ENCODE measurements around the gene RAPGEF2.

RAPGEF2 gene

DNA sequence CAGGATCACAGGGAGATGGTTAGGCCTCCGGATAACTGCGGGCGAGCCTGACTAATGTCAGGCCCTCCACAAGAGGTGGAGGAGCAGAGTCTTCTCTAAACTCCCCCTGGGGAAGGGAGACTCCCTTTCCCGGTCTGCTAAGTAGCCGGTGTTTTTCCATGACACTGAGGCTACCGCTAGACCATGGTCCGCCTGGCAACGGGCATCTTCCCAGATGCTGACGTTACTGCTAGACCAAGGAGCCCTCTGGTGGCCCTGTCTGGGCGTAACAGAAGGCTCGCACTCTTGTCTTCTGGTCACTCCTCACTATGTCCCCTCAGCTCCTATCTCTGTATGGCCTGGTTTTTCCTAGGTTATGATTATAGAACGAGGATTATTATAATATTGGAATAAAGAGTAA lies 213.0 kb downstream of the RAPGEF2 start:
- peak; percentile 38 for DNase-seq (ENCODE audit: low spot score)

DNA sequence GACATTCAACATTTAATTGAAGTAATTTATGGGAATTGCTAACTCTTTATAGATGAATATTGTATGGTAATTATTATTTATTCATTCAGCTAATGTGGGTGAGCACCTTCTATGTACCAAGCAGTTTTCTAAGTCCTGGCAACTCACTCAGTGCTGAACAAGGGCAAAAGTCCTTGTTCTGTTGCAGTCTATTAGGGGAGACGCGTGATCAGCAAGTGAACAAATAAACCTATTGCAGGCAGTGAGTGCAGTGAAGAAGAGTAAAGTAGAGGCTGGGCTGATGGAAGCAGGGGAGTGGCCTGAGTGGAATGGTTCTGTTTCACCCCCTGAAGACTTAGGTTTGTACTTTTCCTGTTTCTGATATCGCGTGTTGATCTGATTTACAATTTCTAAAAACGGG lies 214.3 kb downstream of the RAPGEF2 start:
- no peak for DNase-seq (ENCODE audit: low spot score)

DNA sequence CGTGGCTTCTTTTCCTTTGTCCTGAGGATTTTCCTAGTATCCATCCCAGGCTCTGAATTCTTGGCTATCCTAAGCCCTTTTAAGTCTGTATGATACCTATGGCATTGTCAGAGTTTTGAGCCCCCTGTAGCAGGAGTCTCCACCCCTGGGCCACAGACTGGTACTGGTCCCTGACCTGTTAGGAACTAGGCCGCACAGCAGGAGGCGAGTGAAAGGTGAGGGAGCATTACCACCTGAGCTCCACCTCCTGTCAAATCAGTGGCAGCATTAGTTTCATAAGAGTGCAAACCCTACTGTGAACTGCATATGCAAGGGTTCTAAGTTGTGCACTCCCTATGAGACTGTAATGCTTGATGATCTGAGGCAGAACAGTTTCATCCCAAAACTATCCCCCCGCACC lies 216.1 kb downstream of the RAPGEF2 start:
- no peak for DNase-seq (ENCODE audit: low spot score)

DNA sequence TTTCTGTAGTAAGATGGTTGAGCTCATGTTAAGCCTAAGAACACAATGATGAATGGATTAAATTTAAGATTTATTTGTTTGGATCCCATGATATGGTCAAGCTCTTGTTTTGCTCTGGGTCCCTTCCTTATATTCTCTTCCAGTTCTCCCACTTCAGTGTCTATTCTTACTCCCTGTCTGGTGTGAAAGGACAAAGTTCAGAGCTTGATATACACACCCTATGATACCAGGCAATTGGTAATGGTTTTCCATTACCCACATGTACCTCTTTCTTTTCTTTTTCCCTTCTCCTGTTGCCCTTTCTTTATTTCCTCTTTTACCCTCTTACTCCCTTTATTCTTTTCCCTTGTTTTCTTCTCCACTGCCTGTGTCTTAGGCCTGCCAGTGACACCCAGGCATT lies 223.6 kb downstream of the RAPGEF2 start:
- no peak for DNase-seq (ENCODE audit: low spot score)

DNA sequence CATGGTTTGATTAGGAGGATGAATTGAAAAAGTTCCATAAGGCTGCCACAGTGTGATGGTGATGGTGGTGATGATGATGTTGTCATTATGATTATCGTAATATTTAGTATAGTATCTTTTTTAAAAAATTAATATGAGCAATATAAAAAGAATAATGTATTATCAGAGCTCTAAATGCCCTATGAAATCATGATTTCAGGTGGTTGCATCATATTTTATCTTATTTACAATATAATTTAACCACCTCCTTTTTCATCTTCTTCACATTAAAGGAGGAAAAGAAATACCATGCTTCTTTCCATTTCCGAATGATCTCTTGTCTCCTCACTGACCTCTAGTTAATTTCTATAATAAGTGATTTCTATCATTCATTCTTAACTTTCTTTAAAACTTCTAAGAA lies 225.9 kb downstream of the RAPGEF2 start:
- DNase-seq (ENCODE audit: low spot score) = no peak

DNA sequence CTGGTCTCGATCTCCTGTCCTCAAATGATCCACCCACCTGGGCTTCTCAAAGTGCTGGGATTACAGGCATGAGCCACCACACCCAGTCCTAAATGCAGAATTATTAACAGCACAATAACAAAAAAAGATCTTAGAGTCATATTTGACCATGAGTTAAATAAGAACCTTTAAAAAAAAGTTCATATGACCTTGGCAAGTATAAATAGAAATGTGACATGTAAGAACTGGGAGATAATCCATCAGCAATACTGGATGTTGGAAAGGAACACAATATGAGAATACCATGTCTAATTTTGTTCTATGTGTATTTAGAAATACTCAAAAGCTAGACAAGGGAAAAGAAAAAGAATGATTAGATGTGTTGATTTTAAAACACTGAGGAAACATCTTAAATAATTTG lies 231.6 kb downstream of the RAPGEF2 start:
- DNase-seq (ENCODE audit: low spot score) = no peak

DNA sequence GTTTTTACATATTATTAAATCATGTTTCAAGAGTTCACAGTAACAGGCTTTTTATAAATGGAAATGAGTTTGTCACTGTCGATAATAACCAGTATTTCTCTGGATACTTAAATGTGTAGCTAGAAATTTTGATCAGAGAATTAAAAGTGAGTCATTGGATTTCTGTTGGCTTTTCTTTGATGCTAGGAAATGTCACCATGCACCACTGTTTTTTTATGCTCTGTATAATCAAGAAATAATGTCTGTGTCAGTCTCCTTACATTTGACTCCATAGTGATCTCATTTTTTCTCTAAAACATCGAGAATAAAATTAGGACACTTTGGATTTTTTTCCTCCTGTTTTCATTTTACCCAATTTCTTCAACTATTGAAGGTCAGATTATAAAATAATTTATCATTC lies 234.2 kb downstream of the RAPGEF2 start:
- DNase-seq (ENCODE audit: low spot score) = no peak

DNA sequence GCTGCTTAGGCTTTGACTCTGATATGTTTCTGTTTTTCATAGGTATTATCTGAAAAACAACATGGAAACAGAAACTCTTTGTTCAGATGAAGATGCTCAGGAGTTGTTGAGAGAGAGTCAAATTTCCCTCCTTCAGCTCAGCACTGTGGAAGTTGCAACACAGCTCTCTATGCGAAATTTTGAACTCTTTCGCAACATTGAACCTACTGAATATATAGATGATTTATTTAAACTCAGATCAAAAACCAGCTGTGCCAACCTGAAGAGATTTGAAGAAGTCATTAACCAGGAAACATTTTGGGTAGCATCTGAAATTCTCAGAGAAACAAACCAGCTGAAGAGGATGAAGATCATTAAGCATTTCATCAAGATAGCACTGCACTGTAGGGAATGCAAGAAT lies 238.6 kb downstream of the RAPGEF2 start:
- DNase-seq (ENCODE audit: low spot score) = no peak

DNA sequence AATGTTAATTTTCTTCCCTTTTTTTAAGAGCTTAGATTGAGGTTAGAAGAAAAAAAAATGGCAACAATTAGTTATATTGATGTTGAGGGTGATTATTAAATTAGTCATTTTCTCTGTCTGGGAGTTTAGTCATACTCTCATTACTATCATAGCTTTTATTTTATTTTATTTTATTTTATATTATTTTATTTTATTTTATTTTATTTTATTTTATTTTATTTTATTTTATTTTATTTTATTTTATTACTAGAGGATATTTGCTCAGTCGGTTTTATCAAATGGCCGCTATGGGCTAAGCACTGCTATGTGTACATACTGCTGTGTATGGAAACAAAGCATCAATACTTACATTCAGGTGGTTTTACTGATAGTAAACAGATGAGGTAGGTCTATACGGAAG lies 239.5 kb downstream of the RAPGEF2 start:
- DNase-seq (ENCODE audit: low spot score) = no peak

DNA sequence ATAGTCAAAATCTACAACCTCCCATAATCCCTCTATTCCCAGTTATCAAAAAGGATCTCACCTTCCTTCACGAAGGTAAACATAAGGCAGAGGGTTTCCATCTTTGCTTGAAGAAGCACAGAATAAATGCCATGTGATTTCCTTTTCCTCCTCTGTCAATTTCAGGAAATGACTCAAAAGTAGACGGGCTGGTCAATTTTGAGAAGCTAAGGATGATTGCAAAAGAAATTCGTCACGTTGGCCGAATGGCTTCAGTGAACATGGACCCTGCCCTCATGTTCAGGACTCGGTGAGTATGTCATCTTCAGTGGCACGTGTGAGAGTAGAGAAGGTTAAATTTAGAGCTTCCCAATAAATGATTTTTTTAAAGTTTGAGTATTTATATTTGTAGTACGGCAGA lies 240.2 kb downstream of the RAPGEF2 start:
- no peak for DNase-seq (ENCODE audit: low spot score)

DNA sequence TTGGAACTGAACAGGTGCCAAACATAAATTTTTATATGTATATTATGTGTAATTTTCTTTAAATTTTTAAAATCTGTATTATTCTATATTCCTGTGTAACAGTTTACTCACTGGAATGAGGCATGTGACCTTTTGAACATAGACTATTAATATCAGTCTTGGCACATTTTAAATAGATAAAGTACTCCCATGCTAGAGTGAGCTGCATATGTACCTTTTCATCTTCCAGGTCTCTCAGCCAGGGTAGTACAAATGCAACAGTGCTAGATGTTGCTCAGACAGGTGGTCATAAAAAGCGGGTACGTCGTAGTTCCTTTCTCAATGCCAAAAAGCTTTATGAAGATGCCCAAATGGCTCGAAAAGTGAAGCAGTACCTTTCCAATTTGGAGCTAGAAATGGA lies 242.0 kb downstream of the RAPGEF2 start:
- no peak for DNase-seq (ENCODE audit: low spot score)

DNA sequence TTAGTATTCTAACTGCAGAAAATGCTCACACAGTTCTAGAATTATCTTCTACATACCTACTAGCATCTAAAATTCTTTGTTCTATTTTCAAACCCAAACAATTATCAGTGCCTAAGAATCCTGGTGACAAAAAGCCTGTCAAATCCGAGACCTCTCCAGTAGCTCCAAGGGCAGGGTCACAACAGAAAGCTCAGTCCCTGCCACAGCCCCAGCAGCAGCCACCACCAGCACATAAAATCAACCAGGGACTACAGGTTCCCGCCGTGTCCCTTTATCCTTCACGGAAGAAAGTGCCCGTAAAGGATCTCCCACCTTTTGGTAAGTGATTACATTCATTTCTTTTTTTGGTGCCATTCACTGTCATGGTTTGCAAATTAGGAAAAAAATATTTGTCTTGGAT lies 243.8 kb downstream of the RAPGEF2 start:
- no peak for DNase-seq (ENCODE audit: low spot score)

DNA sequence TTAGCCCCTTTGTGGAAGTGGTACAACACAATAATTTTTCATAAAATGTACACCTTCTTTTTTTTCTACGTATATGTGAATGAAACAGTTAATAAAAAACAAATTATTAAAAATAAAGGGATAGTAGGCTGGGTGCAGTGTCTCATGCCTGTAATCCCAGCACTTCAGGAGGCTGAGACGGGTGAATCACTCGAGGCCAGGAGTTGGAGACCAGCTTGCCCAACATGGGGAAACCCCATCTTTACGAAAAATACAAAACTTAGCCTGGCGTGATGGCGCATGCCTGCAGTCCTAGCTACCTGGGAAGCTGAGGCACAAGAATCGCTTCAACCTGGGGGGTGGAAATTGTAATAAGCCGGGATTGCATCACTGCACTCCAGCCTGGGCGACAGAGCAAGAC lies 244.9 kb downstream of the RAPGEF2 start:
- no peak for DNase-seq (ENCODE audit: low spot score)

DNA sequence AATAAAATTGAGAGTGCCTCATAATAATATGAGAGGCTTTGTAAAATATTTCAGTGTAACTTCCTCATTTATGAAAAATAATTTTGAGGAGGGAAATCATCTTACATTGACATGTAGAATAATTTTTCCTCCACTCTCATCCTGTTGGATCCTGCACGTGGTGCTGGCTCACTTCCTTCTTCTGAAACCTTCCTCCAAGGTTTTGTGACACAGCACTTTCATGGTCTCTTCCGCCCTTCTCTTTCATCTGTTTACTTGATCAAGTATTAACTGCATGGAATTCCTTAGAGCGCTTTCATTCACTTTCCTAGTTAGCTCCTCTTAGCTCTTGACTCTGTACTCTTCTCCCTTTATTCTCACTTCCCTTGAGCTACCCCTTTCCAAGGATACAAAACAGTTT lies 246.5 kb downstream of the RAPGEF2 start:
- DNase-seq (ENCODE audit: low spot score) = no peak

DNA sequence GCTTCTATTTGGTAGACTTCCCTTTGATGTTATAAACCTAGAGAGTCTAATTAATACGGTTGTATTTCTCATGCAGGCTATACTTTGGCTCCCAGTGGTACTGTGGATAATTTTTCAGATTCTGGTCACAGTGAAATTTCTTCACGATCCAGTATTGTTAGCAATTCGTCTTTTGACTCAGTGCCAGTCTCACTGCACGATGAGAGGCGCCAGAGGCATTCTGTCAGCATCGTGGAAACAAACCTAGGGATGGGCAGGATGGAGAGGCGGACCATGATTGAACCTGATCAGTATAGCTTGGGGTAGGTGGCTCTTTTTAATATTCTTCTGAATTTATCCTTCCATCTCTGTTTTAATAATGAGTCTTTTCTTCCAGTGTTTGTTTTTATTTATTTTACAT lies 249.7 kb downstream of the RAPGEF2 start:
- no peak for DNase-seq (ENCODE audit: low spot score)

DNA sequence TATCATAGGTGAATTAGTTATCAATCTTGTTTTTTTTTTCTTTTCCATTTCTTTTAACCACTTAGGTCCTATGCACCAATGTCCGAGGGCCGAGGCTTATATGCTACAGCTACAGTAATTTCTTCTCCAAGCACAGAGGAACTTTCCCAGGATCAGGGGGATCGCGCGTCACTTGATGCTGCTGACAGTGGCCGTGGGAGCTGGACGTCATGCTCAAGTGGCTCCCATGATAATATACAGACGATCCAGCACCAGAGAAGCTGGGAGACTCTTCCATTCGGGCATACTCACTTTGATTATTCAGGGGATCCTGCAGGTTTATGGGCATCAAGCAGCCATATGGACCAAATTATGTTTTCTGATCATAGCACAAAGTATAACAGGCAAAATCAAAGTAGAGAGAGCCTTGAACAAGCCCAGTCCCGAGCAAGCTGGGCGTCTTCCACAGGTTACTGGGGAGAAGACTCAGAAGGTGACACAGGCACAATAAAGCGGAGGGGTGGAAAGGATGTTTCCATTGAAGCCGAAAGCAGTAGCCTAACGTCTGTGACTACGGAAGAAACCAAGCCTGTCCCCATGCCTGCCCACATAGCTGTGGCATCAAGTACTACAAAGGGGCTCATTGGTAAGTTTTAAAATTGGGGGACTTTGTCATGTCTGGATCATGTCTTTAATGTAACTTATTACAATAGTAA lies 250.7 kb downstream of the RAPGEF2 start:
- no peak for DNase-seq (ENCODE audit: low spot score)

DNA sequence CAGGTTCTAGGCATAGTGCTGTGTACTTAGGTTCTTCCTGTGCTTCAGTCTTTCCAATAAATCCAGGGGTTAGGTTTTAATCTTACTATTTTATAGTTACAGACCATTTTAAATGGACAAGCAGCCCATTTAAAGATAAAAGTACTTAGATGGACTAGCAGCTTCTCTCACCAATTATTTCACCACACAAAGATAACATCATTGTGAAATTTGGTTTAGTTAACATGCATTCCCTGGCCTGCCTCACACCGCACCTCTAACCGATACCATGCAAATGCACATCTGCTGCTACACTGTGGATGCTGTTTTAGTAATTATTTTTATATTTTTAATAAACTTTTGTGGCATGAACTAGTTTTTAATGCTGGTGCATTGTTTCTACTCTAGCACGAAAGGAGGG lies 252.6 kb downstream of the RAPGEF2 start:
- no peak for DNase-seq (ENCODE audit: low spot score)

DNA sequence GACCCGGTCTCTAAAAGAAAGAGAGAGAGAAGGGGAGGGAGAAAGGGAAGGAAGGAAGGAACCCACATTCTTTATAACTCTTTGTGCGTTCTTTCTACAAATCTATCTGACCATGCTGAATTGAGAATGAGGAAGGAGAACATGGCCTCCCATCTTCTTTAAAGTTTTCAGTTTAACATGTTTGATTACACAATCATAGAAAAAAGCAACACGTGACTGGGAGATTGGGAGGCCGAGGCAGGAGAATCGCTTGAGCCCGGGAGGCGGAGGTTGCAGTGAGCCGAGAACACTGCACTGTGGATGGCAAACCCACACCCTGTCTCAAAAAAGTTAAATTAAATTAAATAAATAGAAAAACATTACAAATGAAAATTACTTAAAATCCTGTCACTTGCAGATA lies 254.5 kb downstream of the RAPGEF2 start:
- DNase-seq (ENCODE audit: low spot score) = no peak

DNA sequence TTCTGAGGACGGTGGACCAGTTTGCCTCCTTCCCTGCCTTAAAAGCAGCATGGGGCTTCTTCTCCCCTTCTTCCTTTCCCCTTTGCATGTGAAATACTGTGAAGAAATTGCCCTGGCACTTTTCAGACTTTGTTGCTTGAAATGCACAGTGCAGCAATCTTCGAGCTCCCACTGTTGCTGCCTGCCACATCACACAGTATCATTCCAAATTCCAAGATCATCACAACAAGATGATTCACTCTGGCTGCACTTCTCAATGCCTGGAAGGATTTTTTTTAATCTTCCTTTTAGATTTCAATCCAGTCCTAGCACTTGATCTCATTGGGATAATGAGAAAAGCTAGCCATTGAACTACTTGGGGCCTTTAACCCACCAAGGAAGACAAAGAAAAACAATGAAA lies 255.3 kb downstream of the RAPGEF2 start:
- peak; percentile 48 for DNase-seq (ENCODE audit: low spot score)

DNA sequence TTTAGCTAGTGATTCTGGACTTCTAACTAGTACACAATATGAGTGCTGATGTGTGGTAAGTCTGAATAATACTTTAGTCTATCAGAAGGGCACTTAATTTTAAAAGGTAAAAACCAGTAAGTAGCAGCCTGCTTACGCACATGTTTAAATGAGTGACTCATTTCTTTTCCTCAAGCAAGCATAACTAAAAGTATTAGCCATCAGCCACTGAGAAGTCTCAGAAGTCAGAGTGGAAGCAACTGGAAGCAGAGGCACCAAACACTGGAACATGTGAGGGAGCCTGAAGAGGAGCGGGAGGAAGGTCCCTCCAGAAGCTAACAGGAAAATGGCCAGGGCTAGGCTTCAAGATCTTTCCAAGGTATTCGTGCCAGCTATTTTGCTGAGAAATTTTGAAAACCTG lies 257.7 kb downstream of the RAPGEF2 start:
- no peak for DNase-seq (ENCODE audit: low spot score)

DNA sequence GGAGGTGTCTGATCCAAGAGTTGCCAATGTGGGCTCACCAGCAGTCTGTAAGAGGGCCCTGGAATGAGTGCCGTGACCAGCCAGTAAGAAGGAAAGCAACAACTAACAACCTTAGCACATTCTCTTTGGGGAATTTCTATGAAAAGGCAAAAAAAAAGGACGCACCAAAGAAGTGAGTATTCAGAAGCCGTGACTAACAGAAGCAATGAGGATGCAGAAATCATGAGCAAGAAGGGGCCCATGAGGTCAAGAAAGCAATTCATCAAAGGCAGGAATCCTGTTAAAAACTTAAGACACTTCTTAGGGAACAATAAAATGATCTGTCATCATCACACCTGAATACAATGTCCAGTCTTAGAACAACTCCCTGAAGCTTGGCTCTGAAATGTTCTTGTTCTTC lies 260.5 kb downstream of the RAPGEF2 start:
- no peak for DNase-seq (ENCODE audit: low spot score)

DNA sequence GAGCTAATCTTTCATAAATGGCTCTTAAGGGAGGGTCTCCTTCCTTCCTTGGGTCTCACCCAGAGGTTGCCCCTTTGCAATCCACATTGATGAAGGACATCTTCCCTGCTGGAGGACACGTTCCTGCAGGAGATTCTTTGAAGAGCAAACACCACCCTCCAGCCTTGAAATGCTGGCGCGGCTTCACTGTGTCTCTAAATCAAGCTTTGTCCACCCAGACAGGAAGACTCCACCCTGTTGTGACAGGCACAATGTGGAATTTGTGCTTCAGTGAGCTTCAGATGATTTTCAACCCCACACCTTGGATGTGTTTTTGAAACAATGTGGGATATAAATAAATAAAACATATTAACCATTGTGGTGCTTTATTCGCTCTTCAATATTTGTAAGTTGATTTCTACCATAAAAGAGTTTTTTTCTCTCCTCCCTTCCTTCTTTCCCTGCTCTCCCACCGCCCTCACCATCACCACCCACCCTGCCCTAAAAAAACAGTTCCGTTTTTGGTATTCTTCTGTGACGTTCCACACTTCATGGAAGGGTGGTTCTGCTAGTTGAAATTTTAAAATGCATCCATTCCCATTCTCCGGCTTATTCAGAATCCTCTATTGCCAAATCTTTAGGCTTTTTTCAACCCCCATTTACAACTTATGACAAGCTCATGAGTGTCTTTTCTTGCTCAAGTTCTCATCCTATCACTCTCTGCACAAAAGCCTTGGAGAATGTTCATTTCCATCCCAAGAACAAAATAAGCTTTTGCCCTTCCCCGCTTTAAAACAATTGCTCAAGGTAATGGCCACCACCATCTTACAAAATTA lies 264.3 kb downstream of the RAPGEF2 start:
- no peak for DNase-seq (ENCODE audit: low spot score)

DNA sequence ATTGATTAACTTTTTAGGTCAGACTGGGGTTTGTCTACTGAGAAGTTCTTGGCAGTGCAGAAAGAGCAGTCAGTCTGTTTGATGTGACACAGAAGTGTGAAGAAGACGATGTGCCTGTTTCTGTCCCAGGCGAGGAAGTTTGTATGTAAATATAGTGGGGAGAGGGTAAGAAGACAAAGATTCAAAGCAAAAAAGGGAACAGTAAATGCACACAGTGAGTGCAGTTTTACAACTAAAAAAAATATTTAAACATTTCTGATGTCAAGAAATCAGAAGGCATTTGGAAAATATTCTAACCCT lies 264.9 kb downstream of the RAPGEF2 start:
- DNase-seq (ENCODE audit: low spot score) = no peak

DNA sequence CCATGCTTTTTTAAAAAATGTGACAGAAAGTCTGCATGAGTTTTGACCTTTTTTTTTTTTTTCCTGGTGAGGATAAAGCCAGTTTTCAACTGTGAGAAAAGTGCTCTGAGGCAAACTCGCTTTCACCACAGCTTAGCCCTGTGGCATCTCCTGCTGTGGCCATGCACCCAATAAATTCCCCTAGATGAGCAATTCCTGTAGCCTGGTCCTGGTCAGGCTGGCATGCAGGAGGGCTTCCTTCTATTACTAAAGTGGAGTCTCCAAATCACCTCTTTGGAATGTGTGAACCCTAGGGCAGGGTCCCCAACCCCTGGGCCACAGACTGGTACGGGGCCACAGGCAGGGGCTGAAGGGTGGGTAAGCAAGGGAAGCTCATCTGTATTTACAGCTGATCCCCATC lies 265.4 kb downstream of the RAPGEF2 start:
- DNase-seq (ENCODE audit: low spot score) = no peak
